Activated CD4-positive, CD25-positive, alpha-beta regulatory T cell (primary cell): Measurements from ENCODE around the gene PYCR2.
"Not testable (repeated sequence)": the region's sequence is repeated elsewhere in the genome, so short reads cannot be mapped to it uniquely, and the experiment has no call there.

Source experiments
- DNase-seq, 4 experiments: peaks; one replicate each; lab custom pipeline; 2025; lab: John Stamatoyannopoulos, UW

The PYCR2 gene

GRCh38 chr1:225923692-225924555 lies at the start of gene PYCR2:
Gene PYCR2 (minus strand): TSS chr1:225924250. CDS start chr1:225924110, 140 bp downstream.
- DNase-seq, result peak; percentile 82 to 93 (median 91)

- DNase-seq, result no peak
These were observed 49.1 kb upstream of the PYCR2 start for GRCh38 chr1:225973158-225973557.

- no peak for DNase-seq
These were observed 48.5 kb upstream of the PYCR2 start for GRCh38 chr1:225972344-225973152.

GRCh38 chr1:225970592-225971157 lies 46.6 kb upstream of the PYCR2 start:
- not testable (repeated sequence) for DNase-seq

- DNase-seq, result not testable (repeated sequence)
These were observed 45.7 kb upstream of the PYCR2 start for GRCh38 chr1:225969751-225970150.

GRCh38 chr1:225965231-225965630 lies 41.2 kb upstream of the PYCR2 start:
- DNase-seq, result no peak

- no peak for DNase-seq
These were observed 39.9 kb upstream of the PYCR2 start for GRCh38 chr1:225963735-225964530.

- peak; percentile 19 to 47 (median 32) for DNase-seq
These were observed 38.5 kb upstream of the PYCR2 start for GRCh38 chr1:225962440-225962975.

- DNase-seq, result no peak
These were observed 37.8 kb upstream of the PYCR2 start for GRCh38 chr1:225961659-225962439.

GRCh38 chr1:225958041-225958440 lies 34.0 kb upstream of the PYCR2 start:
- DNase-seq, result no peak

- DNase-seq, result no peak
These were observed 30.7 kb upstream of the PYCR2 start for GRCh38 chr1:225954753-225955152.

- no peak for DNase-seq
These were observed 29.3 kb upstream of the PYCR2 start for GRCh38 chr1:225953315-225953714.

- DNase-seq, result no peak
These were observed 27.0 kb upstream of the PYCR2 start for GRCh38 chr1:225950905-225951497.

GRCh38 chr1:225949041-225949440 lies 25.0 kb upstream of the PYCR2 start:
- no peak for DNase-seq

- DNase-seq, result no peak
These were observed 22.8 kb upstream of the PYCR2 start for GRCh38 chr1:225946803-225947202.

GRCh38 chr1:225946082-225946620 lies 22.1 kb upstream of the PYCR2 start:
- DNase-seq, result no peak

GRCh38 chr1:225945564-225945963 lies 21.5 kb upstream of the PYCR2 start:
- DNase-seq, result no peak

- no peak for DNase-seq
These were observed 20.9 kb upstream of the PYCR2 start for GRCh38 chr1:225944951-225945350.

GRCh38 chr1:225944387-225944786 lies 20.3 kb upstream of the PYCR2 start:
- DNase-seq, result no peak

- no peak for DNase-seq
These were observed 19.5 kb upstream of the PYCR2 start for GRCh38 chr1:225943582-225943981.
